NCI-H146 treated with DMSO at 0.1 percent for 48 hours (cell line): ENCODE measurements around the gene POU2F1.

ENCODE experiments used
- DNase-seq: peaks from one replicate; lab custom pipeline; 2025; ENCODE audit not compliant: unreplicated experiment; lab: John Stamatoyannopoulos, UW

POU2F1 gene

GRCh38 chr1:167412072-167412471 is 191.4 kb downstream of the POU2F1 start:
- no peak for DNase-seq

- no peak for DNase-seq
Measured at GRCh38 chr1:167412920-167413319, 192.2 kb downstream of the POU2F1 start.

- no peak for DNase-seq
Measured at GRCh38 chr1:167413328-167413727, 192.6 kb downstream of the POU2F1 start.

- no peak for DNase-seq
Measured at GRCh38 chr1:167416506-167416905, 195.8 kb downstream of the POU2F1 start.

GRCh38 chr1:167418391-167418790 is 197.7 kb downstream of the POU2F1 start:
- DNase-seq: no peak

- no peak for DNase-seq
Measured at GRCh38 chr1:167419245-167419644, 198.6 kb downstream of the POU2F1 start.

GRCh38 chr1:167420510-167420909 is 199.8 kb downstream of the POU2F1 start:
- DNase-seq: no peak

GRCh38 chr1:167423684-167424619 is 203.3 kb downstream of the POU2F1 start:
- no peak for DNase-seq

GRCh38 chr1:167425482-167425881 is 204.8 kb downstream of the POU2F1 start:
- DNase-seq: no peak

GRCh38 chr1:167426716-167427115 is 206.0 kb downstream of the POU2F1 start:
- no peak for DNase-seq

- no peak for DNase-seq
Measured at GRCh38 chr1:167427848-167428247, 207.2 kb downstream of the POU2F1 start.

GRCh38 chr1:167428395-167428794 is 207.7 kb downstream of the POU2F1 start:
- DNase-seq: no peak

- DNase-seq: no peak
Measured at GRCh38 chr1:167429612-167430011, 208.9 kb downstream of the POU2F1 start.

GRCh38 chr1:167430134-167430848 is 209.6 kb downstream of the POU2F1 start:
- no peak for DNase-seq

- DNase-seq: no peak
Measured at GRCh38 chr1:167430849-167431242, 210.2 kb downstream of the POU2F1 start.

- no peak for DNase-seq
Measured at GRCh38 chr1:167431261-167431908, 210.7 kb downstream of the POU2F1 start.

GRCh38 chr1:167431909-167432650 is 211.4 kb downstream of the POU2F1 start:
- no peak for DNase-seq

- DNase-seq: no peak
Measured at GRCh38 chr1:167432780-167433179, 212.1 kb downstream of the POU2F1 start.

- DNase-seq: no peak
Measured at GRCh38 chr1:167433884-167434283, 213.2 kb downstream of the POU2F1 start.

- DNase-seq: no peak
Measured at GRCh38 chr1:167434306-167434705, 213.6 kb downstream of the POU2F1 start.

- no peak for DNase-seq
Measured at GRCh38 chr1:167435484-167435883, 214.8 kb downstream of the POU2F1 start.
